Stomach (tissue), 19 donors: ENCODE data around the gene DPAGT1. TPM values are rescaled to one million over a fixed set of nuclear protein-coding genes. Genes with fewer than 3 reads are reported as not detected.

ENCODE experiments used
- DNase-seq, 2 donors: peaks; one replicate each; pipeline versions ENCODE4 v3.0.0 to v3.0.0-alpha.2; 2013 to 2019
- H3K27ac ChIP-seq, 5 donors: fragments of 200-600 bp in 4 of 5; sonication (generic) in 4 of 5; one replicate each; pipeline ENCODE4 v1.5.1; 2013 to 2019; ENCODE audit warnings: mild to moderate bottlenecking in 1 of 5, moderate library complexity in 1 of 5
- H3K27me3 ChIP-seq, 3 donors: fragments of 200-600 bp; sonication (generic); one replicate each; pipeline ENCODE4 v1.5.1; 2017 to 2019; ENCODE audit warnings: mixed run types in 1 of 3
- H3K36me3 ChIP-seq, 4 donors: fragments of 200-600 bp; sonication (generic); 1 replicate in 3 of 4; 2 replicates in 1 of 4; pipeline ENCODE4 v1.5.1; 2016 to 2019
- H3K4me1 ChIP-seq, 4 donors: fragments of 200-600 bp; sonication (generic); one replicate each; pipeline ENCODE4 v1.5.1; 2016 to 2019
- H3K4me3 ChIP-seq, 4 donors: fragments of 200-600 bp; sonication (generic) in 3 of 4; one replicate each; pipeline ENCODE4 v1.5.1; 2016 to 2019; ENCODE audit warnings: mild to moderate bottlenecking in 1 of 4
- H3K9me3 ChIP-seq, 4 donors: fragments of 200-600 bp; sonication (generic); one replicate each; pipeline ENCODE4 v1.5.1; 2016 to 2019
- EP300 ChIP-seq: sonication (generic); formaldehyde crosslinking; IDR thresholded peaks from one replicate; pipeline ENCODE4 v1.6.1; 2017; ENCODE audit warnings: antibody characterized with exemption
- POLR2A ChIP-seq, 4 donors: fragments of 450-650 bp; IDR thresholded peaks; one replicate each; pipeline ENCODE4 v1.6.1; 2016; ENCODE audit warnings: antibody characterized with exemption in 4 of 4, control low read depth in 2 of 4, mild to moderate bottlenecking in 1 of 4, moderate library complexity in 1 of 4
- POLR2AphosphoS5 ChIP-seq, 3 donors: sonication (generic); formaldehyde crosslinking; IDR thresholded peaks; one replicate each; pipeline ENCODE4 v1.6.1; 2016; ENCODE audit warnings: antibody characterized with exemption in 3 of 3
- WGBS, 5 donors: extraction: QIAGEN DNeasy Blood & Tissue Kit in 3 of 5; methylation state at CpG; one replicate each; pipeline versions ENCODE4 v1.1.5 to v1.1.7; 2013 to 2018; 5-methylcytosine and 5-hydroxymethylcytosine counted together
- intact Hi-C: fragments of 100-400 bp; cut with DNase I; formaldehyde crosslinking; loops from one replicate; pipeline ENCODE4 v1.15.1; 2023; ENCODE audit warnings: low total_unique reads
- long read RNA-seq, 10 donors: transcript quantifications; one replicate each; lab custom pipeline, GENCODE V29; 2026
- polyA plus RNA-seq, 3 donors: library from polyadenylated mRNA; stranded (reverse); fragments of 200-250 nt; gene quantifications; one replicate each; pipeline ENCODE4 v1.2.3, GENCODE V29; 2013
- total RNA-seq, 5 donors: library from RNA; depleted of rRNA; stranded (reverse); fragments of >200 nt; gene quantifications; one replicate each; pipeline versions ENCODE4 v1.1.0 to v1.2.3, GENCODE V29; 2014 to 2016
- TF ChIP-seq, protein P1 (sequence below), 7 experiments: fragments of 450-650 bp in 4 of 7; fragments of 200-600 bp in 3 of 7; sonication (generic) in 3 of 7; IDR thresholded peaks; one replicate each; pipeline ENCODE4 v1.5.1; 2016 to 2019; ENCODE audit warnings: antibody characterized with exemption in 7 of 7, control low read depth in 2 of 7, mild to moderate bottlenecking in 1 of 7
- donor health status: healthy with polysubstance abuse.
- donor health status: Bipolar disorder and iron deficiency.
- donor health status: healthy.

DPAGT1 gene
- total RNA-seq (10 to 100 TPM in 3 of 5 donors, 1 to 10 TPM in 2; 2.3 to 27.7 (median 13.2) TPM), polyA plus RNA-seq (10 to 100 TPM; 14.4 to 28.5 (median 14.5) TPM)
- long read RNA-seq, donor 1, partial matches to known transcripts: 8 of 13 reads
- long read RNA-seq, donor 1, other reads (novel, unspliced or antisense): 0 of 13 reads
- long read RNA-seq, donor 2, transcript DPAGT1-201 (9 exons, 2,205 nt): major isoform, 5 of 19 reads
- long read RNA-seq, donor 2, partial matches to known transcripts: 13 of 19 reads
- long read RNA-seq, donor 2, other reads (novel, unspliced or antisense): 0 of 19 reads
- long read RNA-seq, donor 3, partial matches to known transcripts: 0 of 3 reads
- long read RNA-seq, donor 3, other reads (novel, unspliced or antisense): 0 of 3 reads
- long read RNA-seq, donor 4, partial matches to known transcripts: 0 of 1 reads
- long read RNA-seq, donor 4, other reads (novel, unspliced or antisense): 0 of 1 reads
- long read RNA-seq, donor 5, transcript DPAGT1-201 (9 exons, 2,205 nt): major isoform, 6 of 9 reads
- long read RNA-seq, donor 5, partial matches to known transcripts: 0 of 9 reads
- long read RNA-seq, donor 5, other reads (novel, unspliced or antisense): 0 of 9 reads
- long read RNA-seq, donor 6, transcript DPAGT1-213 (4 exons, 710 nt): minor isoform, 6 of 36 reads
- long read RNA-seq, donor 6, transcript DPAGT1-201 (9 exons, 2,205 nt): major isoform, 10 of 36 reads
- long read RNA-seq, donor 6, partial matches to known transcripts: 18 of 36 reads
- long read RNA-seq, donor 6, other reads (novel, unspliced or antisense): 0 of 36 reads
- long read RNA-seq, donor 7, transcript DPAGT1-201 (9 exons, 2,205 nt): major isoform, 9 of 11 reads
- long read RNA-seq, donor 7, partial matches to known transcripts: 0 of 11 reads
- long read RNA-seq, donor 7, other reads (novel, unspliced or antisense): 0 of 11 reads
- long read RNA-seq, donor 8, partial matches to known transcripts: 0 of 5 reads
- long read RNA-seq, donor 8, other reads (novel, unspliced or antisense): 0 of 5 reads
- long read RNA-seq, donor 9, partial matches to known transcripts: 9 of 16 reads
- long read RNA-seq, donor 9, other reads (novel, unspliced or antisense): 0 of 16 reads
- long read RNA-seq, donor 10, partial matches to known transcripts: 0 of 1 reads
- long read RNA-seq, donor 10, other reads (novel, unspliced or antisense): 0 of 1 reads

DNA sequence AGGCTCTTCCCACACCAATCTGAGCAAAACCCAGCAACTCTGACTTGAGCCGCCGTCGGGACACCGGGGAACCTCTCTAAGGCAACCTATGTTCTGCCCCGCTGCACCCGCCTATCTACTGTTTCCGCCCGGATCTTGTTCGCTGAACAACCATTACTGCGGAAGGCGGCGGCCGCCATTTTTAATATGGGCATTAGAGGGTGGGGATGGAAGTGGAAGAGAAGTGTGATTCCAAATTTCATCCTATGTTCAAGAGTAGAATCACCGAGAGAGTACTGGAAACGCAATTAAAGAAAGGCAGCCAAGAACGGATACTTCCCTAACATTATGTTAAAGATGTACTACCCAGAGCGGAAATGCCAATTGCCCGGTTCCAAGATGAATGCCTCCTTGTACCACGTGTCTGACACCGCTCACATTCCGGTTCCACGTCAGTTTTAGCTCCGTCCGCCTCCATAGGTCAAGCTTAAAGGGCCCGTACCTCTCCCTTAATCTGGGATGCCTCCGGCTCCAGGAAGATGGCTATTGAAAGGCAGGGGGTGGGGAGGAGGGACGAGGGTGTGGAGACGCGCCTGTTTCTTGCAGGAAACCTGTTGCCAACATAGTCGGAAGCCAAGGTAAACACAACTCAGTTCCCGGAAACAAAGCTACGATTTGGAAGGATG lies at the start of gene DPAGT1:
Gene DPAGT1 (minus strand): TSS at position 95 of the 665 bp plus-strand sequence. CDS start 198 bp downstream, outside the sequence.
- 0% methylated on average over 32 of the region's 32 CpGs for WGBS, 5 donors
- TF ChIP-seq, protein P1, sequence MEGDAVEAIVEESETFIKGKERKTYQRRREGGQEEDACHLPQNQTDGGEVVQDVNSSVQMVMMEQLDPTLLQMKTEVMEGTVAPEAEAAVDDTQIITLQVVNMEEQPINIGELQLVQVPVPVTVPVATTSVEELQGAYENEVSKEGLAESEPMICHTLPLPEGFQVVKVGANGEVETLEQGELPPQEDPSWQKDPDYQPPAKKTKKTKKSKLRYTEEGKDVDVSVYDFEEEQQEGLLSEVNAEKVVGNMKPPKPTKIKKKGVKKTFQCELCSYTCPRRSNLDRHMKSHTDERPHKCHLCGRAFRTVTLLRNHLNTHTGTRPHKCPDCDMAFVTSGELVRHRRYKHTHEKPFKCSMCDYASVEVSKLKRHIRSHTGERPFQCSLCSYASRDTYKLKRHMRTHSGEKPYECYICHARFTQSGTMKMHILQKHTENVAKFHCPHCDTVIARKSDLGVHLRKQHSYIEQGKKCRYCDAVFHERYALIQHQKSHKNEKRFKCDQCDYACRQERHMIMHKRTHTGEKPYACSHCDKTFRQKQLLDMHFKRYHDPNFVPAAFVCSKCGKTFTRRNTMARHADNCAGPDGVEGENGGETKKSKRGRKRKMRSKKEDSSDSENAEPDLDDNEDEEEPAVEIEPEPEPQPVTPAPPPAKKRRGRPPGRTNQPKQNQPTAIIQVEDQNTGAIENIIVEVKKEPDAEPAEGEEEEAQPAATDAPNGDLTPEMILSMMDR (IDR thresholded peaks at IDR 0.05): no peak
- TF ChIP-seq POLR2AphosphoS5 (IDR thresholded peaks at IDR 0.05): peak; percentile 51 to 83 (median 69)
- H3K4me1 ChIP-seq: peaks cover 27 to 49% (median 38%) of the 10 kb centered on the region in 4 donors
- intact Hi-C loops: no loop called here
- H3K27me3 ChIP-seq: no peaks in the 10 kb centered on the region
- H3K27ac ChIP-seq: peak within 1 kb of the TSS; percentile 89 to 94 (median 92)
- peaks cover 16 to 21% (median 19%) of the 10 kb centered on the region in 4 donors for H3K36me3 ChIP-seq
- no peaks in the 10 kb centered on the region for H3K9me3 ChIP-seq
- peak; percentile 91 to 98 for DNase-seq
- peak within 1 kb of the TSS; percentile 76 to 92 (median 84) for H3K4me3 ChIP-seq

DNA sequence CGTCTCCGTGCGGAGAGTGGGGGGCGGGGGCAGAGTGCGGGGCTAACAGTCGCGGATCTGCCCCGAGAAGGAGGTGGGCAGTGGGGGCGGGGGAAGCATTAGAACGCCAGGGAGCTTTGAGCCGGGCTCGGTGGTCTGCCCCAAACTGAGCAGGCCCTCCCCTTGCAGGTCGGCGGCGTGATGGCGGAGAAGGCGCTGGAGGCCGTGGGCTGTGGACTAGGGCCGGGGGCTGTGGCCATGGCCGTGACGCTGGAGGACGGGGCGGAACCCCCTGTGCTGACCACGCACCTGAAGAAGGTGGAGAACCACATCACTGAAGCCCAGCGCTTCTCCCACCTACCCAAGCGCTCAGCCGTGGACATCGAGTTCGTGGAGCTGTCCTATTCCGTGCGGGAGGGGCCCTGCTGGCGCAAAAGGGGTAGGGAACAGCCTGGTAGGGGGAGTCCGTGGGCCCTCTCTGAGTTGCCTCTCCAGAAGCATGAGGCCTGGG lies 48.2 kb upstream of the DPAGT1 start:
- H3K9me3 ChIP-seq: no peaks in the 10 kb centered on the region
- peak overlapping the region; percentile 54 to 80 (median 64) for H3K4me3 ChIP-seq
- no peak for DNase-seq
- H3K27ac ChIP-seq: no peak overlapping the region
- peaks cover 12 to 26% (median 22%) of the 10 kb centered on the region in 4 donors for H3K4me1 ChIP-seq
- no peaks in the 10 kb centered on the region for H3K36me3 ChIP-seq
- TF ChIP-seq EP300 (no peak), POLR2AphosphoS5 (IDR thresholded peaks at IDR 0.05) (no peak), POLR2A (IDR thresholded peaks at IDR 0.05) (no peak)
- TF ChIP-seq, protein P1 (IDR thresholded peaks at IDR 0.05): no peak
- intact Hi-C loops: no loop called here
- 22 to 36% (median 31%) methylated on average over 28 to 33 of the region's 33 CpGs for WGBS, 5 donors
- peaks cover 0 to 64% (median 18%) of the 10 kb centered on the region in 3 donors for H3K27me3 ChIP-seq

DNA sequence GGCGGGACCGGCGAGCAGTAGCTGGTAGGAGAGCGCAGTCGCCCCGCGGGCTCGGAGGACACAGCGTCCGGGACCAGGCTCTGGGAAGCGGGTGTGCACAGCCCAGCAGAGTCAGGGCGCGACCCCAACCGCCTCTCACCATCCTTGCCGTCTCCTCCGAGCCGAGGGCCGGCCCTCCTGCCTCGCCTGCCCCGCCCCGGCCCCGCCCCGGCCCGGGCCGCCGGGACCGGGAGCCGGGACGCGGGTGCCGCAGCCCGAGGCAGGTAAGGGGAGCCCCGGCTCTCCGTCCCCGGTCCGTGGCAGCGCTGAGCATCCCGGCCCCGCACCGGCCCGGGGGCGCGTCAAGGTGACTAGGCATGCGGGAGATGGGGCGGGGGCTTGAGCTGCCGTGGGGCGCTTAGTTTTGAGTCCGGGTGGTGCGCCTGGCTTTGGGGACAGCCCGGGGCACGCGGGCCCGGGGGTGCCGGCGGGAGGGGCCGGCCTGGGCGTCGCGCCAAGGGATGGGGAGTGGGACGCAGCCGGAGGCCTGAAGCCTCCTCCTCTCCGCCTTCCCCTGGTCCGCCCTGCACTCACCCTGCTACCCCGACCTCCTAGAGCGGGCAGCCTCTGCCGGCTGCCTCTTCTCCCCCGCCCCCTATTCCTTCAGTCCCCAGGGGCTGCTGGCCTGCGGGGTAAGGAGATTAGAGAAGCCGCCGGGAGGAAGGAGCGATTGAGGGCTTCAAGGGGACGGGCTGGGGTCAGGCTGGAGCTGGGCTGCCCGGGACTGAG lies 47.5 kb upstream of the DPAGT1 start, which contains the start of gene ABCG4:
Gene ABCG4 (plus strand): TSS at position 35 of the 768 bp plus-strand sequence. CDS start 914 bp downstream, outside the sequence.
- Histone ChIP-seq H3K4me1 (peaks cover 12 to 30% (median 24%) of the 10 kb centered on the region in 4 donors), H3K9me3 (no peaks in the 10 kb centered on the region), H3K4me3 (peak within 1 kb of the TSS; percentile 54 to 80 (median 64)), H3K36me3 (no peaks in the 10 kb centered on the region), H3K27me3 (peaks cover 0 to 64% (median 18%) of the 10 kb centered on the region in 3 donors), H3K27ac (peak within 1 kb of the TSS in 1 of 5 donors; percentile 42)
- TF ChIP-seq POLR2AphosphoS5 (IDR thresholded peaks at IDR 0.05): no peak
- TF ChIP-seq, protein P1 (IDR thresholded peaks at IDR 0.05): no peak
- no peak for TF ChIP-seq EP300
- DNase-seq: peak; percentile 29 to 61
- whole genome bisulfite sequencing, 5 donors: 0 to 3% (median 1%) methylated on average over 12 to 73 of the region's 73 CpGs
- intact Hi-C loops: no loop called here
